Calu3 (cell line): ENCODE results near the gene CLNK. TPM values are rescaled to one million over a fixed set of nuclear protein-coding genes. Genes with fewer than 3 reads are reported as not detected.

Source experiments
- BruUV-seq: library from RNA; stranded (reverse); fragments of 400-500 nt; replicated peaks from 2 replicates; lab custom pipeline; 2021; lab: Mats Ljungman, UMichigan
- CTCF ChIA-PET: fragments of 300-600 bp; sonication (Branson Sonifier 250); formaldehyde crosslinking; loops from one replicate; lab custom pipeline; 2022; ENCODE audit warnings: antibody characterized with exemption; lab: Charles Lee
- DNase-seq: peaks from one replicate; pipeline ENCODE4 v3.0.0; 2022
- H3K27ac Mint-ChIP-seq: one replicate; pipeline ENCODE4 v1.8.0; 2022; ENCODE audit warnings: mixed read lengths; ENCODE audit not compliant: unreplicated experiment
- H3K27me3 Mint-ChIP-seq: one replicate; pipeline ENCODE4 v1.8.0; 2022; ENCODE audit warnings: mixed read lengths; ENCODE audit not compliant: unreplicated experiment
- H3K36me3 Mint-ChIP-seq: one replicate; pipeline ENCODE4 v1.8.0; 2022; ENCODE audit warnings: mild to moderate bottlenecking, moderate library complexity, mixed read lengths; ENCODE audit not compliant: insufficient read depth, unreplicated experiment
- H3K4me1 Mint-ChIP-seq: one replicate; pipeline ENCODE4 v1.8.0; 2022; ENCODE audit warnings: mild to moderate bottlenecking, low read depth, mixed read lengths; ENCODE audit not compliant: unreplicated experiment
- H3K4me3 Mint-ChIP-seq: one replicate; pipeline ENCODE4 v1.8.0; 2022; ENCODE audit warnings: mild to moderate bottlenecking, low read depth, moderate library complexity, mixed read lengths; ENCODE audit not compliant: unreplicated experiment
- H3K9me3 Mint-ChIP-seq: one replicate; pipeline ENCODE4 v1.8.0; 2022; ENCODE audit warnings: low read depth, mixed read lengths; ENCODE audit not compliant: unreplicated experiment
- CTCF ChIP-seq: fragments of 200-600 bp; IDR thresholded peaks from one replicate; pipeline ENCODE4 v1.8.0; 2022; ENCODE audit warnings: antibody characterized with exemption; ENCODE audit not compliant: unreplicated experiment
- intact Hi-C: fragments of 100-400 bp; cut with micrococcal nuclease; formaldehyde crosslinking; loops from one replicate; pipeline ENCODE4 v1.10.0; 2022; ENCODE audit not compliant: unreplicated experiment
- total RNA-seq: library from RNA; stranded (reverse); gene quantifications from 2 replicates; pipeline ENCODE4 v1.2.3, GENCODE V29; 2022

CLNK gene
- total RNA-seq, 1 experiment from 2014 or later, result not detected

- Mint-ChIP-seq H3K36me3 (no peaks in the 10 kb centered on the region), H3K9me3 (peaks cover 3% of the 10 kb centered on the region), H3K27ac (no peak overlapping the region), H3K4me3 (no peak overlapping the region), H3K27me3 (no peaks in the 10 kb centered on the region), H3K4me1 (no peaks in the 10 kb centered on the region)
- intact Hi-C loops, result no loop called here
- CTCF ChIA-PET, result interaction anchor here (0.7 kb wide), 1 partner anchor 539 kb away, joined by 3 read pairs; no protein-coding TSS in a partner anchor
- DNase-seq, result no peak
- BruUV-seq, result no TSS peak
- TF ChIP-seq CTCF, result no peak
Observed at GRCh38 chr4:10691651-10692050, 7.1 kb upstream of the CLNK start.

GRCh38 chr4:10690185-10690907, 5.8 kb upstream of the CLNK start:
- CTCF ChIA-PET, result no interaction called here
- no peak overlapping the region for H3K27ac Mint-ChIP-seq
- TF ChIP-seq CTCF, result no peak

GRCh38 chr4:10688846-10689245, 4.3 kb upstream of the CLNK start:
- Mint-ChIP-seq H3K9me3 (peaks cover 3% of the 10 kb centered on the region), H3K27me3 (no peaks in the 10 kb centered on the region), H3K27ac (no peak overlapping the region), H3K36me3 (no peaks in the 10 kb centered on the region), H3K4me3 (no peak overlapping the region), H3K4me1 (no peaks in the 10 kb centered on the region)
- no peak for TF ChIP-seq CTCF
- intact Hi-C loops, result no loop called here
- CTCF ChIA-PET, result no interaction called here
- BruUV-seq, result no TSS peak
- DNase-seq, result no peak

More at GRCh38 chr4:10690185-10690907, 5.8 kb upstream of the CLNK start:
- no peaks in the 10 kb centered on the region for H3K27me3 Mint-ChIP-seq
- no TSS peak for BruUV-seq
- H3K4me3 Mint-ChIP-seq, result no peak overlapping the region
- no peaks in the 10 kb centered on the region for H3K4me1 Mint-ChIP-seq
- H3K36me3 Mint-ChIP-seq, result no peaks in the 10 kb centered on the region
- intact Hi-C loops, result no loop called here
- DNase-seq, result no peak
- H3K9me3 Mint-ChIP-seq, result peaks cover 3% of the 10 kb centered on the region

GRCh38 chr4:10688022-10688421, 3.5 kb upstream of the CLNK start:
- intact Hi-C loops, result no loop called here
- TF ChIP-seq CTCF, result no peak
- H3K9me3 Mint-ChIP-seq, result peaks cover 3% of the 10 kb centered on the region
- no peak for DNase-seq
- no TSS peak for BruUV-seq
- CTCF ChIA-PET, result no interaction called here
- no peak overlapping the region for H3K27ac Mint-ChIP-seq
- no peaks in the 10 kb centered on the region for H3K27me3 Mint-ChIP-seq
- H3K4me1 Mint-ChIP-seq, result no peaks in the 10 kb centered on the region
- no peak overlapping the region for H3K4me3 Mint-ChIP-seq
- H3K36me3 Mint-ChIP-seq, result no peaks in the 10 kb centered on the region
